Calu3 (cell line): Measurements from ENCODE around the gene MCF2L. TPM values are rescaled to one million over a fixed set of nuclear protein-coding genes. Genes with fewer than 3 reads are reported as not detected.

ENCODE experiments used
- BruUV-seq: library from RNA; stranded (reverse); fragments of 400-500 nt; replicated peaks from 2 replicates; lab custom pipeline; 2021; lab: Mats Ljungman, UMichigan
- CTCF ChIA-PET: fragments of 300-600 bp; sonication (Branson Sonifier 250); formaldehyde crosslinking; loops from one replicate; lab custom pipeline; 2022; ENCODE audit warnings: antibody characterized with exemption; lab: Charles Lee
- DNase-seq: peaks from one replicate; pipeline ENCODE4 v3.0.0; 2022
- H3K27ac Mint-ChIP-seq: one replicate; pipeline ENCODE4 v1.8.0; 2022; ENCODE audit warnings: mixed read lengths; ENCODE audit not compliant: unreplicated experiment
- H3K27me3 Mint-ChIP-seq: one replicate; pipeline ENCODE4 v1.8.0; 2022; ENCODE audit warnings: mixed read lengths; ENCODE audit not compliant: unreplicated experiment
- H3K36me3 Mint-ChIP-seq: one replicate; pipeline ENCODE4 v1.8.0; 2022; ENCODE audit warnings: mild to moderate bottlenecking, moderate library complexity, mixed read lengths; ENCODE audit not compliant: insufficient read depth, unreplicated experiment
- H3K4me1 Mint-ChIP-seq: one replicate; pipeline ENCODE4 v1.8.0; 2022; ENCODE audit warnings: mild to moderate bottlenecking, low read depth, mixed read lengths; ENCODE audit not compliant: unreplicated experiment
- H3K4me3 Mint-ChIP-seq: one replicate; pipeline ENCODE4 v1.8.0; 2022; ENCODE audit warnings: mild to moderate bottlenecking, low read depth, moderate library complexity, mixed read lengths; ENCODE audit not compliant: unreplicated experiment
- H3K9me3 Mint-ChIP-seq: one replicate; pipeline ENCODE4 v1.8.0; 2022; ENCODE audit warnings: low read depth, mixed read lengths; ENCODE audit not compliant: unreplicated experiment
- CTCF ChIP-seq: fragments of 200-600 bp; IDR thresholded peaks from one replicate; pipeline ENCODE4 v1.8.0; 2022; ENCODE audit warnings: antibody characterized with exemption; ENCODE audit not compliant: unreplicated experiment
- intact Hi-C: fragments of 100-400 bp; cut with micrococcal nuclease; formaldehyde crosslinking; loops from one replicate; pipeline ENCODE4 v1.10.0; 2022; ENCODE audit not compliant: unreplicated experiment
- total RNA-seq: library from RNA; stranded (reverse); gene quantifications from 2 replicates; pipeline ENCODE4 v1.2.3, GENCODE V29; 2022

The MCF2L gene
- total RNA-seq, 1 experiment from 2014 or later = 12.9 TPM

DNA sequence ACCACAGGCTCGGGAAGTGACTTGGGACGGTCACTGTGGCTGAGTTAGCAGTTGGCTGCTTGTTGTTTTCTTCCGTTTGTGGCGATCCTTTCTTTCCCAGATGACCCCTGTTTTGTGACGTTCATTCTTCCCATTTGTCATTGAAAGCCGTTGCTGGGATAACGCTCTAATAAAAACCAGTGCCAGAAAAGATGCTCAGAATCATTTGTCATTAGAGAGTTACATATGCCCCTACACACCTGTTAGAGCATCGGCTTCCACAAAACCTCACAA is 39.3 kb upstream of the MCF2L start:
- no peaks in the 10 kb centered on the region for H3K9me3 Mint-ChIP-seq
- intact Hi-C loops = no loop called here
- no peaks in the 10 kb centered on the region for H3K36me3 Mint-ChIP-seq
- no peak for TF ChIP-seq CTCF
- H3K4me3 Mint-ChIP-seq = no peak overlapping the region
- no peaks in the 10 kb centered on the region for H3K27me3 Mint-ChIP-seq
- BruUV-seq = no TSS peak
- no peak for DNase-seq
- CTCF ChIA-PET = no interaction called here
- no peak overlapping the region for H3K27ac Mint-ChIP-seq
- H3K4me1 Mint-ChIP-seq = peaks cover 8% of the 10 kb centered on the region

- CTCF ChIA-PET = no interaction called here
- H3K36me3 Mint-ChIP-seq = no peaks in the 10 kb centered on the region
- intact Hi-C loops = no loop called here
Measured at GRCh38 chr13:112930192-112930591, 38.8 kb upstream of the MCF2L start.

GRCh38 chr13:112931028-112931934 is 37.7 kb upstream of the MCF2L start:
- CTCF ChIA-PET = interaction anchor here (0.6 to 0.8 kb wide), 2 partner anchors 10 to 110 kb away, joined by 3 read pairs; no protein-coding TSS in a partner anchor
- no peak for TF ChIP-seq CTCF
- intact Hi-C loops = no loop called here
- Mint-ChIP-seq H3K27ac (no peak overlapping the region), H3K4me1 (peaks cover 8% of the 10 kb centered on the region), H3K4me3 (peak overlapping the region; percentile 30), H3K27me3 (no peaks in the 10 kb centered on the region), H3K9me3 (no peaks in the 10 kb centered on the region), H3K36me3 (no peaks in the 10 kb centered on the region)
- peak; percentile 44 for DNase-seq
- no TSS peak for BruUV-seq

More at GRCh38 chr13:112930192-112930591, 38.8 kb upstream of the MCF2L start:
- DNase-seq = no peak
- no peak for TF ChIP-seq CTCF
- Mint-ChIP-seq H3K27ac (no peak overlapping the region), H3K4me3 (no peak overlapping the region), H3K27me3 (no peaks in the 10 kb centered on the region), H3K9me3 (no peaks in the 10 kb centered on the region), H3K4me1 (peaks cover 8% of the 10 kb centered on the region)
- BruUV-seq = no TSS peak

DNA sequence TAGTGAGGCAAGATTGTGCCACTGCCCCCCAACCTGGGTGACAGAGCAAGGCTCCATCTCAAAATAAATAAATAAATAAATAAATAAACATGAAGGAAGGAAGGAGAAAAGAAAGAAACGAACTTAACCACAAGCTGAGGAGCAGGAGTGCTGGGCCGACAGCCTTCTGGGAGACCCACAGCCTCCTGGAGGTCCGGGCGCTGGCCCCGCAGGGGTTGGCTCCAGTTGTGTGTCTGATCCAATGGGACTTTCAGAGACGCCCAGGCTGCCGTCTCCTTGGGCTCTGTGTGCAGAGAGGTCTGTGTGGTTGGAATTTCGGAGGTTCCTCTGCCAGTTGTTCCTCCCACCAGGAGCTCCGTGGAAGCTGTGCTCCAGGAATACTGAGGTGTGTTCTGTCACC is 36.0 kb upstream of the MCF2L start:
- H3K27me3 Mint-ChIP-seq = no peaks in the 10 kb centered on the region
- H3K9me3 Mint-ChIP-seq = no peaks in the 10 kb centered on the region
- DNase-seq = no peak
- H3K36me3 Mint-ChIP-seq = no peaks in the 10 kb centered on the region
- CTCF ChIA-PET = no interaction called here
- intact Hi-C loops = no loop called here
- no TSS peak for BruUV-seq
- H3K4me3 Mint-ChIP-seq = no peak overlapping the region
- no peak for TF ChIP-seq CTCF
- peaks cover 8% of the 10 kb centered on the region for H3K4me1 Mint-ChIP-seq
- H3K27ac Mint-ChIP-seq = no peak overlapping the region
